HEK293 (cell line): ENCODE results near the gene EXOG.
"Not testable (repeated sequence)": the region's sequence is repeated elsewhere in the genome, so short reads cannot be mapped to it uniquely, and the experiment has no call there.

Experiments used
- CTCF ChIA-PET: fragments of 350-600 bp; formaldehyde crosslinking; extraction: SDS; loops from one replicate; lab custom pipeline; 2021; ENCODE audit warnings: antibody characterized with exemption; lab: Yijun Ruan, JAX
- POLR2A ChIA-PET: fragments of 300-600 bp; formaldehyde crosslinking; extraction: SDS; loops from one replicate; lab custom pipeline; 2020; ENCODE audit warnings: antibody characterized with exemption, inconsistent platforms; lab: Yijun Ruan, JAX
- H3K27ac ChIP-seq: fragments of 200-500 bp; sonication (Bioruptor generic); 2 replicates; pipeline ENCODE4 v1.5.1; 2014; ENCODE audit warnings: low read depth, low read length, control low read depth, inconsistent platforms; ENCODE audit errors: extremely low read depth
- H3K36me3 ChIP-seq, 2 experiments: fragments of 200-500 bp in 1 of 2; sonication (Bioruptor generic) in 1 of 2; 1 replicate in 1 of 2; 2 replicates in 1 of 2; pipeline ENCODE4 v1.5.1; 2014 to 2017; ENCODE audit warnings: inconsistent platforms in 2 of 2, low read length in 2 of 2; ENCODE audit not compliant: control insufficient read depth in 2 of 2, insufficient read depth in 1 of 2
- H3K4me1 ChIP-seq: fragments of 200-500 bp; sonication (Bioruptor generic); 2 replicates; pipeline ENCODE4 v1.5.1; 2014; ENCODE audit warnings: mild to moderate bottlenecking, low read length, inconsistent platforms; ENCODE audit not compliant: control insufficient read depth, insufficient read depth
- H3K4me3 ChIP-seq: 2 replicates; pipeline ENCODE4 v1.5.1; 2011; ENCODE audit warnings: low read depth, mild to moderate bottlenecking, control low read depth, low read length, moderate library complexity
- H3K9me3 ChIP-seq: fragments of 200-500 bp; sonication (Bioruptor generic); 2 replicates; pipeline ENCODE4 v1.5.1; 2014; ENCODE audit warnings: low read depth, low read length, inconsistent platforms; ENCODE audit not compliant: control insufficient read depth, insufficient read depth
- HOXA7 ChIP-seq: sonication (generic); formaldehyde crosslinking; IDR thresholded peaks from 2 replicates; pipeline ENCODE4 v1.8.1; 2022; ENCODE audit warnings: missing genetic modification reagents, borderline replicate concordance
- HOXC10 ChIP-seq: sonication (generic); formaldehyde crosslinking; IDR thresholded peaks from 2 replicates; pipeline ENCODE4 v1.8.1; 2023; ENCODE audit warnings: mild to moderate bottlenecking, missing genetic modification reagents
- KLF8 ChIP-seq: fragments of 450-650 bp; formaldehyde crosslinking; IDR thresholded peaks from 2 replicates; pipeline ENCODE4 v1.5.1; 2016; ENCODE audit warnings: missing biosample characterization, missing genetic modification characterization
- KLF9 ChIP-seq: fragments of 450-650 bp; formaldehyde crosslinking; IDR thresholded peaks from 2 replicates; pipeline ENCODE4 v1.5.1; 2016; ENCODE audit warnings: missing biosample characterization, missing genetic modification characterization, low read depth
- PATZ1 ChIP-seq: fragments of 450-650 bp; formaldehyde crosslinking; IDR thresholded peaks from 2 replicates; pipeline ENCODE4 v1.5.1; 2016; ENCODE audit warnings: missing biosample characterization, missing genetic modification characterization
- SALL2 ChIP-seq: fragments of 450-650 bp; formaldehyde crosslinking; IDR thresholded peaks from 2 replicates; pipeline ENCODE4 v1.5.0; 2017; ENCODE audit warnings: missing biosample characterization, mild to moderate bottlenecking, missing genetic modification characterization, borderline replicate concordance
- ZFP37 ChIP-seq: fragments of 450-650 bp; formaldehyde crosslinking; IDR thresholded peaks from 2 replicates; pipeline ENCODE4 v1.5.1; 2016; ENCODE audit warnings: missing biosample characterization, missing genetic modification characterization
- ZNF148 ChIP-seq: fragments of 450-650 bp; formaldehyde crosslinking; IDR thresholded peaks from 2 replicates; pipeline ENCODE4 v1.5.0; 2017; ENCODE audit warnings: missing biosample characterization, missing genetic modification characterization, borderline replicate concordance
- ZNF202 ChIP-seq: fragments of 450-650 bp; formaldehyde crosslinking; IDR thresholded peaks from 2 replicates; pipeline ENCODE4 v1.5.1; 2016; ENCODE audit warnings: missing biosample characterization, missing genetic modification characterization, borderline replicate concordance
- ZNF404 ChIP-seq: fragments of 450-650 bp; formaldehyde crosslinking; IDR thresholded peaks from 2 replicates; pipeline ENCODE4 v1.5.1; 2017; ENCODE audit warnings: missing biosample characterization, missing genetic modification characterization
- ZNF426 ChIP-seq: fragments of 450-650 bp; formaldehyde crosslinking; IDR thresholded peaks from 2 replicates; pipeline ENCODE4 v1.5.1; 2017; ENCODE audit warnings: missing biosample characterization, missing genetic modification characterization, mild to moderate bottlenecking, inconsistent platforms, moderate library complexity
- ZNF473 ChIP-seq: fragments of 450-650 bp; formaldehyde crosslinking; IDR thresholded peaks from 2 replicates; pipeline ENCODE4 v1.5.1; 2017; ENCODE audit warnings: missing biosample characterization, missing genetic modification characterization
- ZNF580 ChIP-seq: fragments of 450-650 bp; formaldehyde crosslinking; IDR thresholded peaks from 2 replicates; pipeline ENCODE4 v1.5.1; 2016; ENCODE audit warnings: missing biosample characterization, missing genetic modification characterization
- ZNF658 ChIP-seq: fragments of 450-650 bp; formaldehyde crosslinking; IDR thresholded peaks from 2 replicates; pipeline ENCODE4; 2016; ENCODE audit warnings: missing biosample characterization, missing genetic modification characterization
- ZXDB ChIP-seq: fragments of 450-650 bp; formaldehyde crosslinking; IDR thresholded peaks from 2 replicates; pipeline ENCODE4 v1.5.1; 2016; ENCODE audit warnings: missing biosample characterization, missing genetic modification characterization

The EXOG gene

GRCh38 chr3:38565339-38566214 lies 69.4 kb downstream of the EXOG start:
- H3K27ac ChIP-seq: no peak overlapping the region
- ChIA-PET POLR2A (no interaction called here), CTCF (no interaction called here)
- H3K4me3 ChIP-seq: no peak overlapping the region
- no peaks in the 10 kb centered on the region for H3K9me3 ChIP-seq
- H3K4me1 ChIP-seq: no peaks in the 10 kb centered on the region
- no peak for TF ChIP-seq ZNF473
- TF ChIP-seq HOXC10 (CRISPR knock-in tag): no peak
- TF ChIP-seq SALL2 (tag by site-specific recombination): no peak
- TF ChIP-seq ZNF404 (tag by site-specific recombination): no peak
- no peak for TF ChIP-seq ZNF658 (tag by site-specific recombination)
- TF ChIP-seq PATZ1 (tag by site-specific recombination): no peak
- no peak for TF ChIP-seq ZNF148 (tag by site-specific recombination)
- TF ChIP-seq ZNF580 (tag by site-specific recombination): no peak
- TF ChIP-seq ZXDB (tag by site-specific recombination): no peak
- TF ChIP-seq HOXA7: no peak
- no peak for TF ChIP-seq ZNF426
- no peak for TF ChIP-seq KLF8 (tag by site-specific recombination)
- no peak for TF ChIP-seq ZFP37 (tag by site-specific recombination)
- H3K36me3 ChIP-seq: no peaks in the 10 kb centered on the region

GRCh38 chr3:38566215-38566528 lies 70.0 kb downstream of the EXOG start:
- POLR2A ChIA-PET: no interaction called here
- TF ChIP-seq KLF9: no peak
- TF ChIP-seq ZNF202 (tag by site-specific recombination): no peak
- Histone ChIP-seq H3K4me3 (no peak overlapping the region), H3K36me3 (no peaks in the 10 kb centered on the region), H3K4me1 (no peaks in the 10 kb centered on the region), H3K9me3 (no peaks in the 10 kb centered on the region), H3K27ac (no peak overlapping the region)
- CTCF ChIA-PET: no interaction called here

- H3K27ac ChIP-seq, H3K4me3 ChIP-seq, H3K9me3 ChIP-seq, H3K36me3 ChIP-seq, H3K4me1 ChIP-seq, CTCF ChIA-PET, POLR2A ChIA-PET: not testable (repeated sequence)
Observed at GRCh38 chr3:38566794-38567193, 70.7 kb downstream of the EXOG start.
